Breast epithelium (tissue), 3 donors: ENCODE data around the gene TLE2.
A peak's percentile ranks its signal among the peaks of the same experiment; 100 is the strongest.

Experiments used
- POLR2A ChIP-seq: fragments of 450-650 bp; IDR thresholded peaks from one replicate; pipeline ENCODE4 v1.6.1; 2016; ENCODE audit warnings: antibody characterized with exemption, mild to moderate bottlenecking, moderate library complexity
- POLR2AphosphoS5 ChIP-seq, 3 donors: sonication (generic); formaldehyde crosslinking; IDR thresholded peaks; one replicate each; pipeline ENCODE4 v1.6.1; 2017; ENCODE audit warnings: antibody characterized with exemption in 3 of 3
- TF ChIP-seq, protein P1 (sequence below), 3 donors: fragments of 450-650 bp; IDR thresholded peaks; one replicate each; pipeline ENCODE4 v1.5.1; 2016 to 2017; ENCODE audit warnings: antibody characterized with exemption in 3 of 3, mild to moderate bottlenecking in 3 of 3, moderate library complexity in 3 of 3

DNA sequence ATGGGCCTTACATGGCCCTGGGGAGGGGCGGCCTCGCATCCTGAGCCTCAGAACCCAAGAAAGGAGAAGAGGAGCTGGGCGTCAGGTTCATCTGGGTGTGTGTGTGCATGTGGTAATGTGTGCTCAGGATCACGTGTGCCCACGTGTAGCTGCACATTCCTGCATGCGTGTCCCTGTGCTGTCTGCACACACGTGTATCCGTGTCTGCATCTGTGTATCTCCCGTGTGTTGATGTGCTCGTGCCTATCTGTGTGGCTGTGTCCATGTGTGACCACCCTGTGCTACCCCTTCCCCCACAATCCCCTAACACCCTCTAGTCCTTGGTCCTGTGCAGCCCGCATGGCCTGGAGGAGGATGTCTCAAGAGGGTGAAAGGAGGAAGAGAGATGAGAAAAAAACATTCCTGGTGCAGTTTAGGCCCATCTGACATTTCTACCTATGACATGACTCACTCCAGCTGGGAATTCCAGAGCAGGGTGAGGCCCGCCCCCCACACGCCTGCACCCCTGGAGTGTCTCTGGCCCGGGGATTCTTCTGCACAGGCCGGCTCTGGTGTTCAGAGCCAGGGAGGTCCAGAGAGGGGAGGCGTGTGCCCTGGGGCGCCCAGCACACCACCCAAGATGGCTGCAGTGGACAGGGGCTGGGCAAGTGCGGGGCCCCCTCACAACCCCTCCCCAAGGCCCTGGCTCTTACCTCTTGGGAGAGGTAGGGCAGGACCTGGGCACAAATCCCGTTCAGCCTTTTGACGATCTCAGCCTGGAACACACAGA lies 26.1 kb upstream of the TLE2 start:
- peak in 1 of 3 donors; percentile 27 for TF ChIP-seq POLR2AphosphoS5 (IDR thresholded peaks at IDR 0.05)
- TF ChIP-seq, protein P1, sequence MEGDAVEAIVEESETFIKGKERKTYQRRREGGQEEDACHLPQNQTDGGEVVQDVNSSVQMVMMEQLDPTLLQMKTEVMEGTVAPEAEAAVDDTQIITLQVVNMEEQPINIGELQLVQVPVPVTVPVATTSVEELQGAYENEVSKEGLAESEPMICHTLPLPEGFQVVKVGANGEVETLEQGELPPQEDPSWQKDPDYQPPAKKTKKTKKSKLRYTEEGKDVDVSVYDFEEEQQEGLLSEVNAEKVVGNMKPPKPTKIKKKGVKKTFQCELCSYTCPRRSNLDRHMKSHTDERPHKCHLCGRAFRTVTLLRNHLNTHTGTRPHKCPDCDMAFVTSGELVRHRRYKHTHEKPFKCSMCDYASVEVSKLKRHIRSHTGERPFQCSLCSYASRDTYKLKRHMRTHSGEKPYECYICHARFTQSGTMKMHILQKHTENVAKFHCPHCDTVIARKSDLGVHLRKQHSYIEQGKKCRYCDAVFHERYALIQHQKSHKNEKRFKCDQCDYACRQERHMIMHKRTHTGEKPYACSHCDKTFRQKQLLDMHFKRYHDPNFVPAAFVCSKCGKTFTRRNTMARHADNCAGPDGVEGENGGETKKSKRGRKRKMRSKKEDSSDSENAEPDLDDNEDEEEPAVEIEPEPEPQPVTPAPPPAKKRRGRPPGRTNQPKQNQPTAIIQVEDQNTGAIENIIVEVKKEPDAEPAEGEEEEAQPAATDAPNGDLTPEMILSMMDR (IDR thresholded peaks at IDR 0.05), result no peak
- no peak for TF ChIP-seq POLR2A
